K562 (cell line): Measurements from ENCODE around the gene TIPARP. TPM values are rescaled to one million over a fixed set of nuclear protein-coding genes. Genes with fewer than 3 reads are reported as not detected.

Experiments used
- BDP1 ChIP-seq: IDR thresholded peaks from 3 replicates; pipeline ENCODE4 v1.6.1; 2011; ENCODE audit not compliant: insufficient read length, insufficient read depth
- BHLHE40 ChIP-seq: IDR thresholded peaks from 2 replicates; pipeline ENCODE4 v1.6.1; 2011; ENCODE audit warnings: low read length, improper control_type of control experiment
- CBFA2T2 ChIP-seq: fragments of 450-650 bp; conservative IDR thresholded peaks from 2 replicates; pipeline ENCODE4 v1.6.1; 2017; ENCODE audit warnings: mild to moderate bottlenecking
- KDM2B ChIP-seq: fragments of 250-450 bp; sonication (Bioruptor Pico); IDR thresholded peaks from 2 replicates; pipeline ENCODE4 v1.8.0; 2021; ENCODE audit warnings: mild to moderate bottlenecking, moderate library complexity
- NCOA1 ChIP-seq: fragments of 450-650 bp; IDR thresholded peaks from 2 replicates; pipeline ENCODE4 v1.6.1; 2016; ENCODE audit warnings: low read depth
- POLR3A ChIP-seq: IDR thresholded peaks from 2 replicates; pipeline ENCODE4 v1.6.1; 2011; ENCODE audit warnings: borderline replicate concordance, mild to moderate bottlenecking, moderate library complexity; ENCODE audit not compliant: insufficient read length, insufficient read depth; ENCODE audit errors: extremely low read depth
- SRSF3 ChIP-seq: fragments of 200-400 bp; formaldehyde crosslinking; IDR thresholded peaks from 2 replicates; pipeline ENCODE4 v1.6.1; 2016; ENCODE audit warnings: mild to moderate bottlenecking, low read length, moderate library complexity; ENCODE audit not compliant: insufficient read depth
- ZBTB5 ChIP-seq: fragments of 450-650 bp; IDR thresholded peaks from 2 replicates; pipeline ENCODE4 v1.6.1; 2017; ENCODE audit warnings: antibody characterized with exemption
- ZZZ3 ChIP-seq: fragments of 450-650 bp; IDR thresholded peaks from 2 replicates; pipeline ENCODE4 v1.6.1; 2016; ENCODE audit warnings: antibody characterized with exemption, mild to moderate bottlenecking, moderate library complexity
- polyA plus RNA-seq, 8 experiments: library from polyadenylated mRNA; depleted of rRNA in 4 of 8; stranded (reverse) in 5 of 8; unstranded in 3 of 8; fragments of >200 nt; fragmentation: Nextera tagmentation in 2 of 8; fragmentation: Illumina TruSeq in 1 of 8; extraction: Ambion mirVana in 2 of 8; extraction: Trizol in 1 of 8; gene quantifications; 2 replicates each; pipeline versions ENCODE4 v1.2.1 to v1.2.3, GENCODE V29; 2011 to 2014; ENCODE audit warnings: inconsistent platforms in 1 of 8, missing spikeins in 1 of 8
- total RNA-seq, 7 experiments: library from RNA; depleted of rRNA in 6 of 7; stranded (reverse); fragments of >200 nt in 6 of 7; fragmentation: Illumina TruSeq in 2 of 7; extraction: Trizol in 2 of 7; gene quantifications; 2 replicates each; pipeline versions ENCODE4 v1.2.1 to v1.2.3, GENCODE V29; 2011 to 2021; ENCODE audit warnings: low replicate concordance in 1 of 7
- TF ChIP-seq, protein P1 (sequence below), 3 experiments: fragments of 200-800 bp in 1 of 3; fragments of 250-450 bp in 1 of 3; fragments of 450-650 bp in 1 of 3; sonication (Bioruptor Pico) in 1 of 3; sonication (Bioruptor generic) in 1 of 3; formaldehyde crosslinking in 1 of 3; IDR thresholded peaks; 2 replicates each; pipeline versions ENCODE4 v1.6.1 to v1.8.0; 2016 to 2022; ENCODE audit warnings: mild to moderate bottlenecking in 2 of 3, missing genetic modification characterization in 2 of 3, missing compliant biosample characterization in 1 of 3, moderate library complexity in 1 of 3

The TIPARP gene
- total and polyA plus RNA-seq, 9 of the 15 experiments (the other 6 are each of a cell fraction or from before 2014, with no cell fraction given), result 2.4 to 29.4 (median 15.1) TPM

DNA sequence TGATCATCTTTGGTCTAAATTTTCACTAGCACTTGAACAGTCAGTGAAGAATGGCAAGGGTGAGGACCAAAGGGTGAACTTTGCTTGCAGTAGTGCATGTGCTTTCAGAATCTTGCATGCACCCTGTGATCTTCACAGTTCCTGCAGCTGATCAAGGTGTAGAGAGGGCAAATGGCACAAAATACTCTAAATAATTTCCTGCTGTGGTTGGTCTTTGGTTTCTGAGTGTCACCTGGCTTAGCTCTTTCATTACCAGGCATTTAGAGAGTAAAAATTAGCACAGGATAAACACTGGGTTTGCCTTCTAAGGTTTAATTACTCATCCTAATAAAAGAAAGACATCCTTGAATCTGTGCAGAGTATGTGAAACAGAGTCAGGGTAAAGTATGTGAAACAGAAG, 11.4 kb downstream of the TIPARP start (continued):
- TF ChIP-seq, protein P1, sequence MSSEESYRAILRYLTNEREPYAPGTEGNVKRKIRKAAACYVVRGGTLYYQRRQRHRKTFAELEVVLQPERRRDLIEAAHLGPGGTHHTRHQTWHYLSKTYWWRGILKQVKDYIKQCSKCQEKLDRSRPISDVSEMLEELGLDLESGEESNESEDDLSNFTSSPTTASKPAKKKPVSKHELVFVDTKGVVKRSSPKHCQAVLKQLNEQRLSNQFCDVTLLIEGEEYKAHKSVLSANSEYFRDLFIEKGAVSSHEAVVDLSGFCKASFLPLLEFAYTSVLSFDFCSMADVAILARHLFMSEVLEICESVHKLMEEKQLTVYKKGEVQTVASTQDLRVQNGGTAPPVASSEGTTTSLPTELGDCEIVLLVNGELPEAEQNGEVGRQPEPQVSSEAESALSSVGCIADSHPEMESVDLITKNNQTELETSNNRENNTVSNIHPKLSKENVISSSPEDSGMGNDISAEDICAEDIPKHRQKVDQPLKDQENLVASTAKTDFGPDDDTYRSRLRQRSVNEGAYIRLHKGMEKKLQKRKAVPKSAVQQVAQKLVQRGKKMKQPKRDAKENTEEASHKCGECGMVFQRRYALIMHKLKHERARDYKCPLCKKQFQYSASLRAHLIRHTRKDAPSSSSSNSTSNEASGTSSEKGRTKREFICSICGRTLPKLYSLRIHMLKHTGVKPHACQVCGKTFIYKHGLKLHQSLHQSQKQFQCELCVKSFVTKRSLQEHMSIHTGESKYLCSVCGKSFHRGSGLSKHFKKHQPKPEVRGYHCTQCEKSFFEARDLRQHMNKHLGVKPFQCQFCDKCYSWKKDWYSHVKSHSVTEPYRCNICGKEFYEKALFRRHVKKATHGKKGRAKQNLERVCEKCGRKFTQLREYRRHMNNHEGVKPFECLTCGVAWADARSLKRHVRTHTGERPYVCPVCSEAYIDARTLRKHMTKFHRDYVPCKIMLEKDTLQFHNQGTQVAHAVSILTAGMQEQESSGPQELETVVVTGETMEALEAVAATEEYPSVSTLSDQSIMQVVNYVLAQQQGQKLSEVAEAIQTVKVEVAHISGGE (CRISPR knock-in tag; IDR thresholded peaks at IDR 0.05), result no peak
- no peak for TF ChIP-seq NCOA1
- no peak for TF ChIP-seq KDM2B
- TF ChIP-seq BDP1, result no peak
- no peak for TF ChIP-seq SRSF3
- TF ChIP-seq POLR3A, result no peak
- no peak for TF ChIP-seq BHLHE40
- no peak for TF ChIP-seq CBFA2T2
- no peak for TF ChIP-seq ZZZ3
- no peak for TF ChIP-seq ZBTB5
- TF ChIP-seq, all 486 proteins: peak for 0
